Measurements from ENCODE around the gene CADM4.
"Not testable (repeated sequence)": the region's sequence is repeated elsewhere in the genome, so short reads cannot be mapped to it uniquely, and the experiment has no call there.

Gene CADM4

GRCh38 chr19:43684326-43684725 lies 44.7 kb upstream of the CADM4 start:
- Histone ChIP-seq H3K27ac (ENCODE audit: low read depth, low read length) (no peak overlapping the region), H3K27me3 (ENCODE audit: control insufficient read depth, low read length) (no peaks in the 10 kb centered on the region), H3F3A (ENCODE audit: control insufficient read depth, insufficient read depth) (no peaks in the 10 kb centered on the region), H4K20me1 (ENCODE audit: control insufficient read depth, insufficient read depth, low read depth, low read length) (no peaks in the 10 kb centered on the region), H3K4me2 (ENCODE audit: low read length) (no peak overlapping the region), H3K9me3 (ENCODE audit: control insufficient read depth, insufficient read depth, low read length) (no peaks in the 10 kb centered on the region), H3K79me2 (ENCODE audit: control insufficient read depth, low read length) (no peaks in the 10 kb centered on the region), H3K4me3 (ENCODE audit: low read length) (no peak overlapping the region), H3K4me1 (ENCODE audit: control insufficient read depth, low read length) (no peaks in the 10 kb centered on the region), H3K9me2 (replicated peaks; ENCODE audit: control insufficient read depth, low read length) (no peaks in the 10 kb centered on the region), H3K36me3 (ENCODE audit: control insufficient read depth, low read length) (no peaks in the 10 kb centered on the region)
- no peak for TF ChIP-seq CTCF (IDR thresholded peaks at IDR 0.05; ENCODE audit: low read depth, low read length, poor library complexity, severe bottlenecking)
- TF ChIP-seq EZH2phosphoT487 (IDR thresholded peaks at IDR 0.05; ENCODE audit: borderline replicate concordance, low read length), result no peak

DNA sequence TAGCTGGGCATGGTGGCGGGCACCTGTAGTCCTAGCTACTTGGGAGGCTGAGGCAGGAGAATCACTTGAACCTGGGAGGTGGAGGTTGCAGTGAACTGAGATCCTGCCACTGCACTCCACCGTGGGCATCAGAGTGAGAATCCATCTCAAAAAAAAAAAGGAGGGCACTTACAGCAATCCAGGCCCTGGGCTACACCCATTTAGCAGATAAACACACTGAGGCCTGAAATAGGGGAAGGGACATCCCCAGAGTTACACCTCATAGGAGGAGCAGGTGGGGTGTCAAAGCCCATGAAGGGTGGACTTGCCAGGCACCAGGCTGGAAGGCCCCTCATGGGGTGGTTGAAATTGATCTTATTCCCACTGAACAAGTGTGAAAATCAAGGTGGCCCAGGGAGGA lies 44.3 kb upstream of the CADM4 start:
- no peaks in the 10 kb centered on the region for H3K9me2 ChIP-seq (replicated peaks; ENCODE audit: control insufficient read depth, low read length)
- H3K27me3 ChIP-seq (ENCODE audit: control insufficient read depth, low read length), result no peaks in the 10 kb centered on the region
- no peak overlapping the region for H3K27ac ChIP-seq (ENCODE audit: low read depth, low read length)
- H3K9me3 ChIP-seq (ENCODE audit: control insufficient read depth, insufficient read depth, low read length), result no peaks in the 10 kb centered on the region
- no peak overlapping the region for H3K4me2 ChIP-seq (ENCODE audit: low read length)
- H3K36me3 ChIP-seq (ENCODE audit: control insufficient read depth, low read length), result no peaks in the 10 kb centered on the region
- H3K79me2 ChIP-seq (ENCODE audit: control insufficient read depth, low read length), result no peaks in the 10 kb centered on the region
- TF ChIP-seq EZH2phosphoT487 (IDR thresholded peaks at IDR 0.05; ENCODE audit: borderline replicate concordance, low read length), result no peak
- no peaks in the 10 kb centered on the region for H3K4me1 ChIP-seq (ENCODE audit: control insufficient read depth, low read length)
- no peaks in the 10 kb centered on the region for H3F3A ChIP-seq (ENCODE audit: control insufficient read depth, insufficient read depth)
- no peak overlapping the region for H3K4me3 ChIP-seq (ENCODE audit: low read length)
- no peaks in the 10 kb centered on the region for H4K20me1 ChIP-seq (ENCODE audit: control insufficient read depth, insufficient read depth, low read depth, low read length)

DNA sequence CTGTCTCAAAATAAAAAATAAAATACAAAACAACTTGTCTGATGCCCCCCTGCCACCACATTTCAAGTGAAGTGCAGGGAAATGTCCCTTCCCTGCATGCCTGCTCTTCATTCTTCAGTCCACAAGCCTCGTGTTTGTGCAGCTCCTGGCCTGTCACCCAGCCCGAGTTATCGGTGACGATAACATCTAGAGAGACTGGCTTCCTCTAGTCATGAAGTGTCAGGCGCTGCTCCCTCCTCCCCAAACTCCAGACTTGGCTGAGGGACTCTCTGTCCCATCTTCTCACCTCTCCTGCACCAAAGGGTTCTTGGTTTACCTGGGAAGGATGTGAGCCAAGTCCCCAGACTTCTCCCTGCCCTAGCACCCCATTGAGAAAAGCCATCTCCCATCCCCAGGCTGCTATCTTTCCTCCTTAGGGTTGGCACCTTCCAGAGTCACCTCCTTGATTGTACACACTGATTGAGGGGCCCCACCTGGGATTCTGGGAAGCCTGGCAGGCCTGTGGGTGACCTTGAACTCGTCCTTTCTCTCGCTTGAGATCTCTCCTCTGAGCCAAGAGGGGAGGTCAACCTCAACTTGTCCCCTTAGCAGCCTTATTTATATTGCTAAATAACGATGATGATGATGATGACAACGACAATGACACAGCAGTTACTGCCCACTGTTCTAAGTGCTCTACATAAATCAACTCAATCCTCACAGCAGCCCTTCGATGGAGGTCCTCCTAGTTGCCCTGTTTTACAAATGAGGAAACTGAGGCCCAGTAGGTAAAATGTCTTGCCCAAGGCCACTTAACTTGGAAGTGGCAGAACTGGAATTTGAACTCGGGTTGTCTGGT lies 43.4 kb upstream of the CADM4 start:
- no peaks in the 10 kb centered on the region for H3K36me3 ChIP-seq (ENCODE audit: control insufficient read depth, low read length)
- no peaks in the 10 kb centered on the region for H3K4me1 ChIP-seq (ENCODE audit: control insufficient read depth, low read length)
- no peak overlapping the region for H3K4me3 ChIP-seq (ENCODE audit: low read length)
- H3F3A ChIP-seq (ENCODE audit: control insufficient read depth, insufficient read depth), result no peaks in the 10 kb centered on the region
- H3K27ac ChIP-seq (ENCODE audit: low read depth, low read length), result no peak overlapping the region
- H3K79me2 ChIP-seq (ENCODE audit: control insufficient read depth, low read length), result no peaks in the 10 kb centered on the region
- no peaks in the 10 kb centered on the region for H3K9me2 ChIP-seq (replicated peaks; ENCODE audit: control insufficient read depth, low read length)
- H4K20me1 ChIP-seq (ENCODE audit: control insufficient read depth, insufficient read depth, low read depth, low read length), result no peaks in the 10 kb centered on the region
- H3K4me2 ChIP-seq (ENCODE audit: low read length), result no peak overlapping the region
- H3K27me3 ChIP-seq (ENCODE audit: control insufficient read depth, low read length), result no peaks in the 10 kb centered on the region
- H3K9me3 ChIP-seq (ENCODE audit: control insufficient read depth, insufficient read depth, low read length), result no peaks in the 10 kb centered on the region
- TF ChIP-seq EZH2phosphoT487 (IDR thresholded peaks at IDR 0.05; ENCODE audit: borderline replicate concordance, low read length) (no peak), CTCF (IDR thresholded peaks at IDR 0.05; ENCODE audit: low read depth, low read length, poor library complexity, severe bottlenecking) (no peak)

GRCh38 chr19:43682269-43682668 lies 42.6 kb upstream of the CADM4 start:
- H3K27me3 ChIP-seq (ENCODE audit: control insufficient read depth, low read length); H4K20me1 ChIP-seq (ENCODE audit: control insufficient read depth, insufficient read depth, low read depth, low read length); H3K79me2 ChIP-seq (ENCODE audit: control insufficient read depth, low read length); H3K36me3 ChIP-seq (ENCODE audit: control insufficient read depth, low read length); H3K4me1 ChIP-seq (ENCODE audit: control insufficient read depth, low read length); H3F3A ChIP-seq (ENCODE audit: control insufficient read depth, insufficient read depth); H3K9me2 ChIP-seq (replicated peaks; ENCODE audit: control insufficient read depth, low read length); H3K27ac ChIP-seq (ENCODE audit: low read depth, low read length); H3K4me3 ChIP-seq (ENCODE audit: low read length); H3K9me3 ChIP-seq (ENCODE audit: control insufficient read depth, insufficient read depth, low read length); H3K4me2 ChIP-seq (ENCODE audit: low read length): not testable (repeated sequence)
